Pancreas (tissue), 10 donors: ENCODE measurements around the gene ICAM2. TPM values are rescaled to one million over a fixed set of nuclear protein-coding genes. Genes with fewer than 3 reads are reported as not detected.

ENCODE experiments used
- ATAC-seq, 4 donors: fragments of 200-7000 bp; cut with Tn5 transposase; one replicate each; pipeline versions ENCODE4 v1.8.0 to v1.9.1; 2020; ENCODE audit warnings: mild to moderate bottlenecking in 4 of 4, moderate library complexity in 4 of 4
- DNase-seq, 6 donors: peaks; one replicate each; pipeline ENCODE4 v3.0.0-alpha.2; 2020
- FAIRE-seq: peaks from 2 replicates; lab custom pipeline; 2012; peaks lifted over from hg19 to GRCh38; lab: Jason Lieb, UNC
- H3K27ac ChIP-seq, 4 donors: fragments of 200-600 bp; sonication (generic); 1 replicate in 3 of 4; 2 replicates in 1 of 4; pipeline versions ENCODE4 v1.5.0 to v1.8.0; 2020
- H3K27me3 ChIP-seq, 4 donors: fragments of 200-600 bp; one replicate each; pipeline ENCODE4 v1.8.0; 2021
- H3K36me3 ChIP-seq, 3 donors: fragments of 200-600 bp; sonication (generic) in 1 of 3; one replicate each; pipeline versions ENCODE4 v1.5.0 to v1.8.0; 2020 to 2021
- H3K4me1 ChIP-seq, 3 donors: fragments of 200-600 bp; one replicate each; pipeline ENCODE4 v1.8.0; 2021
- H3K4me3 ChIP-seq, 4 donors: fragments of 200-600 bp; sonication (generic) in 2 of 4; one replicate each; pipeline versions ENCODE4 v1.5.0 to v1.8.0; 2020 to 2021
- H3K9me3 ChIP-seq, 4 donors: fragments of 200-600 bp; one replicate each; pipeline ENCODE4 v1.8.0; 2021
- CTCF ChIP-seq, 4 donors: fragments of 200-600 bp; sonication (generic) in 3 of 4; IDR thresholded peaks; one replicate each; pipeline versions ENCODE4 v1.5.0 to v1.8.0; 2021; ENCODE audit warnings: antibody characterized with exemption in 4 of 4
- WGBS, 2 donors: extraction: QIAGEN DNeasy Blood & Tissue Kit; methylation state at CpG; one replicate each; pipeline ENCODE4 v1.1.7; 2013; 5-methylcytosine and 5-hydroxymethylcytosine counted together
- intact Hi-C, 3 donors: fragments of 100-400 bp; cut with DNase I; formaldehyde crosslinking; loops; one replicate each; pipeline versions ENCODE4 v1.11.1 to v1.14.2; 2022
- polyA plus RNA-seq, 2 donors: library from polyadenylated mRNA; stranded (reverse); fragments of 200-250 nt; gene quantifications; one replicate each; pipeline ENCODE4 v1.2.3, GENCODE V29; 2013
- total RNA-seq, 6 donors: library from RNA; stranded (reverse); fragmentation: NEBNext Ultra II Directional in 4 of 6; extraction: Animal tissue kit (Norgen Biotek cat#: 25700) in 4 of 6; gene quantifications; one replicate each; pipeline versions ENCODE4 v1.2.1 to v1.2.4, GENCODE V29; 2021 to 2023
- donor health status: healthy with polysubstance abuse.
- donor health status: DM: no; HTN: no; CAD: no; lungs with moderate emphysema.
- donor health status: DM: no; HTN: no; CAD: no.
- donor health status: control.
- donor health status: control.
- donor health status: Bipolar disorder and iron deficiency.
- donor health status: DM: yes; HTN: yes; CAD: no.
- donor health status: DM: no; HTN: no; CAD: no.
- donor health status: DM: no; HTN: no; CAD: no.
- donor health status: DM: yes; HTN: yes; CAD: no.

ICAM2 gene
- total and polyA plus RNA-seq, 8 donors = 4.9 to 19.1 (median 7.4) TPM

GRCh38 chr17:64058621-64059020 is 38.2 kb upstream of the ICAM2 start:
- Histone ChIP-seq H3K36me3 (peaks cover 0 to 25% (median 20%) of the 10 kb centered on the region in 3 donors), H3K4me1 (peaks cover 32 to 47% (median 42%) of the 10 kb centered on the region in 3 donors), H3K27ac (peak overlapping the region in 3 of 4 donors; percentile 16 to 89 (median 83)), H3K27me3 (no peaks in the 10 kb centered on the region), H3K9me3 (no peaks in the 10 kb centered on the region), H3K4me3 (no peak overlapping the region)
- peak in 5 of 6 donors; percentile 68 to 86 (median 83) for DNase-seq
- intact Hi-C loops = no loop called here
- ATAC-seq = peak; percentile 56 to 79 (median 62)
- TF ChIP-seq CTCF (IDR thresholded peaks at IDR 0.05) = no peak
- WGBS, 2 donors = 24 to 49% methylated on average over 5 of the region's 5 CpGs
- FAIRE-seq = no peak

- FAIRE-seq (no peak), DNase-seq (no peak), ATAC-seq (no peak)
- peaks cover 32 to 42% (median 39%) of the 10 kb centered on the region in 3 donors for H3K4me1 ChIP-seq
- H3K9me3 ChIP-seq = no peaks in the 10 kb centered on the region
- peaks cover 0 to 33% (median 27%) of the 10 kb centered on the region in 3 donors for H3K36me3 ChIP-seq
- H3K27ac ChIP-seq = peak overlapping the region in 2 of 4 donors; percentile 83 to 89
- intact Hi-C loops = no loop called here
- 64 to 69% methylated on average over 9 of the region's 9 CpGs for WGBS, 2 donors
- no peak overlapping the region for H3K4me3 ChIP-seq
- no peaks in the 10 kb centered on the region for H3K27me3 ChIP-seq
- TF ChIP-seq CTCF (IDR thresholded peaks at IDR 0.05) = no peak
Measured at GRCh38 chr17:64057701-64058263, 37.3 kb upstream of the ICAM2 start.

- peak; percentile 65 to 82 (median 72) for ATAC-seq
- peaks cover 32 to 42% (median 34%) of the 10 kb centered on the region in 3 donors for H3K4me1 ChIP-seq
- peak overlapping the region; percentile 42 to 89 (median 64) for H3K27ac ChIP-seq
- H3K27me3 ChIP-seq = no peaks in the 10 kb centered on the region
- no peak for FAIRE-seq
- no peak overlapping the region for H3K4me3 ChIP-seq
- no peak for TF ChIP-seq CTCF (IDR thresholded peaks at IDR 0.05)
- DNase-seq = peak in 3 of 6 donors; percentile 49 to 71 (median 60)
- no peaks in the 10 kb centered on the region for H3K9me3 ChIP-seq
- H3K36me3 ChIP-seq = peaks cover 5 to 47% (median 33%) of the 10 kb centered on the region in 3 donors
- intact Hi-C loops = no loop called here
- 33 to 41% methylated on average over 12 of the region's 12 CpGs for WGBS, 2 donors
Measured at GRCh38 chr17:64056269-64057005, 36.0 kb upstream of the ICAM2 start.

GRCh38 chr17:64055183-64056142 is 35.0 kb upstream of the ICAM2 start:
- peak; percentile 70 to 79 (median 75) for ATAC-seq
- Histone ChIP-seq H3K9me3 (no peaks in the 10 kb centered on the region), H3K4me1 (peaks cover 32 to 42% (median 34%) of the 10 kb centered on the region in 3 donors), H3K27me3 (no peaks in the 10 kb centered on the region), H3K27ac (peak overlapping the region; percentile 42 to 89 (median 64)), H3K4me3 (no peak overlapping the region), H3K36me3 (peaks cover 5 to 50% (median 43%) of the 10 kb centered on the region in 3 donors)
- no peak for TF ChIP-seq CTCF (IDR thresholded peaks at IDR 0.05)
- WGBS, 2 donors = 58 to 60% methylated on average over 22 of the region's 22 CpGs
- peak in 5 of 6 donors; percentile 74 to 90 (median 83) for DNase-seq
- no peak for FAIRE-seq
- intact Hi-C loops = no loop called here
